ENCODE measurements around the gene AFAP1.
"Not testable (repeated sequence)": the region's sequence is repeated elsewhere in the genome, so short reads cannot be mapped to it uniquely, and the experiment has no call there.

Gene AFAP1

DNA sequence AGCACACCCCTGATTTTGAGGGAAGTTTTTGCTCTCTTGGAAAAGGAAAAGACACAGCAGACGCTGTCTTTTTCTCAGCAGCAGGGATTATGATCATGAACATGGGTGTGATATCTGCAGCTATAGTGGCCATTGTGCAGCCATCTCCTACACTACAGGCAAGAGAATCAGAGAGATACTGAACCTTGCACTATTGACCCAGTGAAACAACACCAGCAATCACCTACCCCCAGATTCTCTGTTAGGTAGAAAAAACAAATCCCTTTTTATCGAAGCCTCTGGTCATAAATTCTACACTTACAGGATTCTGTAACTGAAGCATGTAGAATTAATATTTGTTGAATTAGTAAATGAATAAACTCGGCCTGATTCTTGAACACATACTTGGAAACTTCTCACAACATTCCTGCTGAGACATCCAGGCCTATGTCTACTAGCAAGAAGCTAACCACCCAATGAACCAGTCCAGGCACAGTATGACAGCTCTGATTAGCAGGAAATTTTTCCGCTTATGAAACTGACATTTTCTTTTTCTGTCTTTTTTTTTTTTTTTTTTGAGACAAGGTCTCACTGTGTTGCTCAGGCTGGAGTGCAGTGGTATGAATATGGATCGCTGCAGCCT is 5.0 kb upstream of the AFAP1 start:
- DNase-seq: no peak

- not testable (repeated sequence) for DNase-seq
Observed at GRCh38 chr4:7943688-7944087, 4.0 kb upstream of the AFAP1 start.

DNA sequence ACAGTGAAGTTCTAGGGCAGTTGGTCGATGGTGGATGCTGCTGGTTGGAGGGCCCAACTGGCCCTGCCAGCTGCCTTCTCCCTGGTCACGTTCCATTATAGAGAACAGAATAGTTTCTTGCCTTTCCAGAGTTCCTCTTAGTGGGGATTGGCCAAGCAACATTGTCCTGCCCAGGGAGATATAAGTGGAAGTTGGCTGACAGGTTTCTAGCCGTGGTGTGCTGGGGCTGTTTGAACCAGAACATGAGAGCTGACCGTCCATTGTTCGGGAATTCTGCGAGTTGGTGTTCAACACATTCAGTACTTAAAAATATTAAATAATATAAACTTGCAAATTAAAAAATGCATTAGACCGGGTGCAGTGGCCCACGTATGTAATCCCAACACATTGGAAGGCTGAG is 3.5 kb upstream of the AFAP1 start:
- no peak for DNase-seq

DNA sequence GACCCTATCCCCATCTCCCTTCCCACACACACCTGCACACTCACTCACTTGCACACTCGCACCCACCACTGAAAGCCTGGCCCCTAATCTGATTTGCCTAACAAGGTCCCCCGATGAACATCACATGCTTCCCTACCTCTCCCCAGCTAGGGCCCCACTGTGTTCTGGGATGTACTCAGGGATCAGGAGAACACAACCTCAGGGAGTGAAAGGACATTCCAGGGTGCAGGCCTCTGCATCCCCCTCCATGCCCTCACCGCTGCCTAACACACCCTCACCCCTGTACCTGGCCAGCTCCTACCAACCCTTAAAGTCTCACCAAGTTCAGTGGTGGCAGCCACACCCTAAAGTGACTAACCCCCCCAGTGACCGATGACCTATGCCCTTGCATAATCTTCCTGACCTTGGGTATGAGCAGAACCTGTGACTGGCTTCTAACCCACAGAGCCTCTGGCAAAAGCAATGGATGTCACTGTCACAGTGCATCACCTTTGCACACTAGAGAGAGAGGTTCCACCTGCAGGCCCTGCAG is 2.4 kb upstream of the AFAP1 start:
- DNase-seq: no peak

GRCh38 chr4:7941111-7941964 is 1.7 kb upstream of the AFAP1 start:
- DNase-seq: no peak

DNA sequence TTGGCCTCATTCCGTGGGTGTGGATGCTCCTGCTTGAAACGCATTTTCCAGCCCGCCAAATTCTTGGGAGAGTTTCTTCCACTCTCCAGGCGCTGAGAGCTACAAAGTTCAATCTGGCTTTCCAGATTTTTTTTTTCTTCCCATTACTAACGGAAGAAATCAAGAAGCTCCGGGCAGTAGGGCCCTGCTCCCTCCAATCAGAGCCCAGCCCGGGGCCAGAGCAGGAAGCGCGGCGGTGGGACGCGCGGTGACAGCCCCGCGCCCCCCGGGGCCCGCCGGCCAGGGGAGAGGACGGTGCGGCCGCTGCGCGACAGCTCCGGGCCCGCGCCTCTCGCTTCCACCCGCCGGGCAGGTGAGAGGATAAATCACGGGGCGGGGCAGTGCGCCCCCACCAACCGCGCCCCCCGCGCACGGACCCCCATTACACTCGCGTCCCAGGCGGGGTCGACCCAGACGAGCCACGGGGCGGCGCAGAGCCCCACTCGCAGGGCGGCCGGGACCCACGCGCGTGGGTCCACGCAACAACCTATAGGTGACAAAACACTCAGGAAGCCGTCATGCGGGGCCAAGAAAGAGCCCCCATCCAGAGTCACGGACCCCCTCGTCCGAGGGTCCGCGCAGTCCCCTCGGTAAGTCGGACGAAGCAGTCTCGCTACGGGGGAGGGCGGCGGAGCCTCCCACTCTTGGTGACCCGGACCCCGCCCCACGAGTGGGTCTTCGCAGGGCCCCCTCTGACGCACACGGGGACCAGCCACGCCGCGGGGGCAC is 868 bp downstream of the AFAP1 start:
- DNase-seq: no peak

- DNase-seq: no peak
Observed at GRCh38 chr4:7938266-7938608, 1.4 kb downstream of the AFAP1 start.

GRCh38 chr4:7937006-7937405 is 2.7 kb downstream of the AFAP1 start:
- no peak for DNase-seq

- DNase-seq: no peak
Observed at GRCh38 chr4:7933651-7934510, 5.8 kb downstream of the AFAP1 start.

GRCh38 chr4:7932287-7932686 is 7.4 kb downstream of the AFAP1 start:
- DNase-seq: no peak

- DNase-seq: no peak
Observed at GRCh38 chr4:7929118-7929951, 10.3 kb downstream of the AFAP1 start.

- no peak for DNase-seq
Observed at GRCh38 chr4:7928711-7929110, 10.9 kb downstream of the AFAP1 start.

GRCh38 chr4:7926822-7927221 is 12.8 kb downstream of the AFAP1 start:
- DNase-seq: no peak

DNA sequence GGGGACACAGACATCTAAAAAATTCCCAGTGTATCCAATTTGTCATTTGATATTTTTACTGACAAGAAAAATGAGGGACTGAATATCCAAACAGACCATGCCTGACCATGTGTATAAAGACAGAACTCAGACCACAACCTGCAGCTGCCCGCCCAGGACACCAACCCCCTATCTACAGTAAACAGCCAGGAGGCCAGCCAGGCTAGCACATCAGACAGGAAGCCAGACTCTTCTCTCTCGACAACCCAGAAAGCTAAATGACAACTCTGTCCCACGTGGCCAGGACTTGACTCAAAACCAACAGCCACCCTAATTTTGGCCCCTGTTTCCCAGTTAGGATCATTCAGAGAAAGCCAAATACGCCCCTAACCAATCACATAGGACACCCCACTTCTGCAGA is 15.1 kb downstream of the AFAP1 start:
- no peak for DNase-seq

DNA sequence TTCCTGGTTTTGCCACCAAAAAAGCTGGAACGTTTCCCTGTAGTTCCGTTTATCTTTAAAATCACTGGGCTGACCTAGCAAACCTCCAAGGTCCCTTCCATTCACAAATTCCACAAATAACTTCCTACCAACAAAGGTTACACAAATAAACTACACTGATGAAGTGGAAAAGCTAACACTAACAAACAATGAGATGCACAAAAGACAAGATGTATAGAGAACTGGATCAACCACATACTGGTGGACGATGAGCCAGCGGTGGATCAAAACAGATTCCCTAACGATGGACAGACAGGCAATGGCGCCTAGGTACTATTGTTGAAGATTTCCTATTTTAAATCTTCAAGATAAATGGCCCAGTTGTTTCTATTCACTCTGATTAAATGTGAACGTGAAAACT is 15.5 kb downstream of the AFAP1 start:
- DNase-seq: no peak

GRCh38 chr4:7922466-7922865 is 17.2 kb downstream of the AFAP1 start:
- DNase-seq: no peak

- DNase-seq: no peak
Observed at GRCh38 chr4:7918981-7919380, 20.7 kb downstream of the AFAP1 start.

- DNase-seq: not testable (repeated sequence)
Observed at GRCh38 chr4:7918187-7918586, 21.5 kb downstream of the AFAP1 start.

GRCh38 chr4:7917669-7918068 is 22.0 kb downstream of the AFAP1 start:
- no peak for DNase-seq

DNA sequence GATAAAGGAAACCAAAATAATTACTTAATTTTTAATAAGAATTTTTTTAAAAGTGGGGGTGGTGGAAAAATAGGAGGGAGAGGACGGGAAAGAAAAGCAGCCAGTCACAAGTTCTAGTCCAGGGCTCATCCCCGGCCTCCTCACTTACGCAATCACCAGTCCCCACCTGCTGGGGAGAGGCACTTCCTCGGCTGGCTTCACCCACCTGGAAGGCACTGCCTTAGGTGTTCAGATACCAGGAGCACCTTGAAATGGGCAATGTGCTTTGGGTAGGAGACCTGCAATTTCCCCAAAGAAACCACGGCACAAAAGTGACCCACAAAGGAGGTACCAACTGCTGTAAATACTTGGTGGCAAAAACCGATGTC is 23.8 kb downstream of the AFAP1 start:
- DNase-seq: no peak

DNA sequence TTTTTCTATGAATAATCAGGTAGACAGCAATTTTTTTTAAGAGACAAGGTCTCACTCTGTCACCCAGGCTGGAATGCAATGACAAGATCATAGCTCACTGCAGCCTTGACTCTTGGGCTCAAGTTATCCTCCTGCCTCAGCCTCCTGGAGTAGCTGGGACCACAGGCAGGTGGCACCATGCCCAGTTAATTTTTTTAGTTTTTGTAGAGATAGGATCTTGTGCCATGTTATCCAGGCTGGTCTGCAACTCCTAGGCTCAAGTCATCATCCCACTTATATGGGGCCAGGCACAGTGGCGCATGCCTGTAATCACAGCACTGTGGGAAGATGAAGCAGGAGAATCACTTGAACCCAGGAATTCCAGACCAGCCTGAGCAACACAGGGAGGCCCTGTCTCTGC is 26.8 kb downstream of the AFAP1 start:
- DNase-seq: no peak
